GM23338 (cell line): Measurements from ENCODE around the gene HMX2. TPM values are rescaled to one million over a fixed set of nuclear protein-coding genes. Genes with fewer than 3 reads are reported as not detected.

ENCODE experiments used
- ATAC-seq: fragments of 200-7000 bp; cut with Tn5 transposase; 3 replicates; pipeline ENCODE4 v1.9.1; 2020
- DNase-seq: peaks from one replicate; pipeline ENCODE4 v3.0.0-alpha.2; 2015; ENCODE audit warnings: low spot score
- H2AFZ ChIP-seq: fragments of 200-600 bp; sonication (generic); 2 replicates; pipeline ENCODE4 v1.8.0; 2016; ENCODE audit warnings: antibody characterized with exemption, mild to moderate bottlenecking, moderate library complexity
- H3F3A ChIP-seq: fragments of 200-600 bp; sonication (generic); replicated peaks from 2 replicates; pipeline ENCODE4 v1.8.0; 2017; ENCODE audit warnings: antibody characterized with exemption, mixed run types, low read depth
- H3K27ac ChIP-seq: fragments of 200-600 bp; sonication (generic); 2 replicates; pipeline ENCODE4 v1.6.1; 2016; ENCODE audit warnings: low read depth
- H3K27me3 ChIP-seq: fragments of 200-600 bp; sonication (generic); 2 replicates; pipeline ENCODE4 v1.8.0; 2016; ENCODE audit warnings: mild to moderate bottlenecking, mixed run types, moderate library complexity; ENCODE audit not compliant: insufficient read depth
- H3K36me3 ChIP-seq: fragments of 200-600 bp; sonication (generic); 2 replicates; pipeline ENCODE4 v1.8.0; 2016; ENCODE audit warnings: mild to moderate bottlenecking; ENCODE audit not compliant: insufficient read depth
- H3K4me1 ChIP-seq: fragments of 200-600 bp; sonication (generic); 2 replicates; pipeline ENCODE4 v1.8.0; 2016; ENCODE audit warnings: mild to moderate bottlenecking, moderate library complexity; ENCODE audit not compliant: insufficient read depth
- H3K4me2 ChIP-seq: fragments of 200-600 bp; sonication (generic); 2 replicates; pipeline ENCODE4 v1.7.1; 2017; ENCODE audit warnings: mixed run types
- H3K4me3 ChIP-seq: fragments of 200-600 bp; sonication (generic); 2 replicates; pipeline ENCODE4 v1.6.1; 2016; ENCODE audit warnings: mixed run types
- H3K79me2 ChIP-seq: fragments of 200-600 bp; sonication (generic); replicated peaks from 2 replicates; pipeline ENCODE4 v1.8.0; 2017; ENCODE audit warnings: mild to moderate bottlenecking; ENCODE audit not compliant: insufficient read depth
- H3K9me2 ChIP-seq: fragments of 200-600 bp; sonication (generic); 2 replicates; pipeline ENCODE4 v1.8.0; 2017; ENCODE audit not compliant: insufficient read depth
- H4K20me1 ChIP-seq: fragments of 200-600 bp; sonication (generic); replicated peaks from 2 replicates; pipeline ENCODE4 v1.8.0; 2017; ENCODE audit warnings: mild to moderate bottlenecking; ENCODE audit not compliant: insufficient read depth
- H3K27ac Mint-ChIP-seq: 2 replicates; pipeline ENCODE4 v1.8.0; 2020; ENCODE audit warnings: inconsistent platforms, mild to moderate bottlenecking, moderate library complexity, mixed read lengths
- H3K27me3 Mint-ChIP-seq: 3 replicates; pipeline ENCODE4 v1.8.0; 2022; ENCODE audit warnings: low read depth, mild to moderate bottlenecking, moderate library complexity, mixed read lengths, inconsistent platforms; ENCODE audit not compliant: insufficient read depth, poor library complexity
- H3K36me3 Mint-ChIP-seq: 3 replicates; pipeline ENCODE4 v1.8.0; 2021; ENCODE audit warnings: low read depth, mild to moderate bottlenecking, inconsistent platforms, moderate library complexity, mixed read lengths
- H3K4me1 Mint-ChIP-seq: 3 replicates; pipeline ENCODE4 v1.8.0; 2020; ENCODE audit warnings: mild to moderate bottlenecking, inconsistent platforms, mixed read lengths
- H3K4me3 Mint-ChIP-seq: 3 replicates; pipeline ENCODE4 v1.8.0; 2021; ENCODE audit warnings: moderate library complexity, mild to moderate bottlenecking, inconsistent platforms, mixed read lengths
- H3K9me3 Mint-ChIP-seq: 3 replicates; pipeline ENCODE4 v1.8.0; 2020; ENCODE audit warnings: moderate library complexity, mild to moderate bottlenecking, inconsistent platforms, mixed read lengths
- CREB1 ChIP-seq: fragments of 250-450 bp; sonication (Bioruptor Pico); IDR thresholded peaks from 2 replicates; pipeline ENCODE4 v1.5.0; 2020; ENCODE audit warnings: low read depth, mild to moderate bottlenecking, moderate library complexity
- EZH2 ChIP-seq: fragments of 200-600 bp; sonication (generic); IDR thresholded peaks from one replicate; pipeline ENCODE4 v1.8.0; 2017; ENCODE audit warnings: antibody characterized with exemption, mild to moderate bottlenecking, low read depth; ENCODE audit not compliant: unreplicated experiment
- EZH2phosphoT487 ChIP-seq: fragments of 200-600 bp; sonication (generic); IDR thresholded peaks from one replicate; pipeline ENCODE4 v1.8.1; 2018; ENCODE audit warnings: antibody characterized with exemption; ENCODE audit not compliant: unreplicated experiment
- JUNB ChIP-seq: IDR thresholded peaks from one replicate; pipeline ENCODE4 v1.6.1; 2016; ENCODE audit warnings: antibody characterized with exemption; ENCODE audit not compliant: unreplicated experiment
- NANOG ChIP-seq: IDR thresholded peaks from 2 replicates; pipeline ENCODE4 v1.6.1; 2016; ENCODE audit warnings: antibody characterized with exemption, borderline replicate concordance
- POLR2AphosphoS5 ChIP-seq: IDR thresholded peaks from 2 replicates; pipeline ENCODE4 v1.6.1; 2016; ENCODE audit warnings: antibody characterized with exemption, low read depth
- STAT1 ChIP-seq: IDR thresholded peaks from one replicate; pipeline ENCODE4 v1.6.1; 2016; ENCODE audit warnings: antibody characterized with exemption; ENCODE audit not compliant: unreplicated experiment
- ZNF114 ChIP-seq: fragments of 250-450 bp; sonication (Bioruptor Pico); IDR thresholded peaks from 2 replicates; pipeline ENCODE4 v1.5.0; 2020; ENCODE audit warnings: mild to moderate bottlenecking, moderate library complexity
- ZNF331 ChIP-seq: fragments of 250-450 bp; sonication (Bioruptor Pico); IDR thresholded peaks from 2 replicates; pipeline ENCODE4 v1.5.0; 2020; ENCODE audit warnings: low read depth, mild to moderate bottlenecking, moderate library complexity
- polyA plus RNA-seq: library from polyadenylated mRNA; unstranded; fragments of >200 nt; fragmentation: Nextera tagmentation; extraction: Ambion mirVana; gene quantifications from 2 replicates; pipeline ENCODE4 v1.2.1, GENCODE V29; 2016
- total RNA-seq: library from RNA; depleted of rRNA; stranded (reverse); fragments of >200 nt; shearing (Covaris generic); gene quantifications from 2 replicates; pipeline ENCODE4 v1.2.3, GENCODE V29; 2014
- TF ChIP-seq, protein P1 (sequence below): IDR thresholded peaks from one replicate; pipeline ENCODE4 v1.6.1; 2018; ENCODE audit warnings: antibody characterized with exemption; ENCODE audit not compliant: unreplicated experiment
- TF ChIP-seq, protein P2 (sequence below): fragments of 250-450 bp; sonication (Bioruptor Pico); IDR thresholded peaks from 2 replicates; pipeline ENCODE4 v1.5.0; 2020; ENCODE audit warnings: mild to moderate bottlenecking, moderate library complexity
- TF ChIP-seq, protein P3 (sequence below): IDR thresholded peaks from 2 replicates; pipeline ENCODE4 v1.6.1; 2016; ENCODE audit warnings: antibody characterized with exemption
- TF ChIP-seq, protein P4 (sequence below), 2 experiments: fragments of 200-600 bp in 1 of 2; sonication (generic) in 1 of 2; conservative IDR thresholded peaks; 2 replicates each; pipeline versions ENCODE4 v1.5.1 to v1.6.1; 2016 to 2017; ENCODE audit warnings: antibody characterized with exemption in 2 of 2, low read depth in 2 of 2, mild to moderate bottlenecking in 2 of 2, moderate library complexity in 1 of 2

Gene HMX2
- total and polyA plus RNA-seq, 2 experiments from 2014 or later, result 2.6 to 3.4 TPM

DNA sequence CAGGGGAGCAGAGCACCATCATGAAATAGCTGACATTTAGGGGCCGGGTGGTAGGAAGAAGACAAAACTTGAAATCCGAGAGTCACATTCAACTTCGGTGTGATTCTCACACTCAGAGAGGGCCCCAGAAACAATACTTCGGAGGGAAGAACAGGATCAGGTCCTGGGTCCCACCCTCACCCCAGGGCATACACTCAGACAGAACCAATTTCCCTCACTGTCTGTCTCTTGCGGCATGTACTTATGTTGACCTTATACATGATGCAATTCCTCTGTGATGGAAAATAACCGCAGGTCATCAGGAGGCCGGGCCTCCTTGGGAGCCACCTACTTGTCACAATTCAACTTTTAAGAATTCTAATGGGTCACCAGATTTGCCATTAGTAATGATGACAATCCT is 38.5 kb upstream of the HMX2 start:
- ATAC-seq (no peak), DNase-seq (no peak)
- Mint-ChIP-seq H3K27me3 (peaks cover 13% of the 10 kb centered on the region), H3K27ac (no peak overlapping the region), H3K36me3 (no peaks in the 10 kb centered on the region), H3K4me3 (no peak overlapping the region), H3K4me1 (peaks cover 12% of the 10 kb centered on the region; the same call in 2 of the 3 replicates), H3K9me3 (no peaks in the 10 kb centered on the region)
- Histone ChIP-seq H3K4me3 (no peak overlapping the region), H3K27ac (no peak overlapping the region), H3F3A (no peaks in the 10 kb centered on the region), H3K4me1 (no peaks in the 10 kb centered on the region; the same call in none of the 2 replicates), H3K4me2 (no peak overlapping the region), H3K27me3 (no peaks in the 10 kb centered on the region), H3K79me2 (no peaks in the 10 kb centered on the region), H3K36me3 (no peaks in the 10 kb centered on the region), H4K20me1 (no peaks in the 10 kb centered on the region), H3K9me2 (no peaks in the 10 kb centered on the region), H2AFZ (peak overlapping the region; percentile 69; the same call in 1 of the 2 replicates)
- TF ChIP-seq, protein P1, sequence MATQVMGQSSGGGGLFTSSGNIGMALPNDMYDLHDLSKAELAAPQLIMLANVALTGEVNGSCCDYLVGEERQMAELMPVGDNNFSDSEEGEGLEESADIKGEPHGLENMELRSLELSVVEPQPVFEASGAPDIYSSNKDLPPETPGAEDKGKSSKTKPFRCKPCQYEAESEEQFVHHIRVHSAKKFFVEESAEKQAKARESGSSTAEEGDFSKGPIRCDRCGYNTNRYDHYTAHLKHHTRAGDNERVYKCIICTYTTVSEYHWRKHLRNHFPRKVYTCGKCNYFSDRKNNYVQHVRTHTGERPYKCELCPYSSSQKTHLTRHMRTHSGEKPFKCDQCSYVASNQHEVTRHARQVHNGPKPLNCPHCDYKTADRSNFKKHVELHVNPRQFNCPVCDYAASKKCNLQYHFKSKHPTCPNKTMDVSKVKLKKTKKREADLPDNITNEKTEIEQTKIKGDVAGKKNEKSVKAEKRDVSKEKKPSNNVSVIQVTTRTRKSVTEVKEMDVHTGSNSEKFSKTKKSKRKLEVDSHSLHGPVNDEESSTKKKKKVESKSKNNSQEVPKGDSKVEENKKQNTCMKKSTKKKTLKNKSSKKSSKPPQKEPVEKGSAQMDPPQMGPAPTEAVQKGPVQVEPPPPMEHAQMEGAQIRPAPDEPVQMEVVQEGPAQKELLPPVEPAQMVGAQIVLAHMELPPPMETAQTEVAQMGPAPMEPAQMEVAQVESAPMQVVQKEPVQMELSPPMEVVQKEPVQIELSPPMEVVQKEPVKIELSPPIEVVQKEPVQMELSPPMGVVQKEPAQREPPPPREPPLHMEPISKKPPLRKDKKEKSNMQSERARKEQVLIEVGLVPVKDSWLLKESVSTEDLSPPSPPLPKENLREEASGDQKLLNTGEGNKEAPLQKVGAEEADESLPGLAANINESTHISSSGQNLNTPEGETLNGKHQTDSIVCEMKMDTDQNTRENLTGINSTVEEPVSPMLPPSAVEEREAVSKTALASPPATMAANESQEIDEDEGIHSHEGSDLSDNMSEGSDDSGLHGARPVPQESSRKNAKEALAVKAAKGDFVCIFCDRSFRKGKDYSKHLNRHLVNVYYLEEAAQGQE, result no peak
- TF ChIP-seq ZNF114 (no peak), NANOG (no peak), CREB1 (CRISPR knock-in tag) (no peak), STAT1 (no peak), EZH2phosphoT487 (no peak), ZNF331 (no peak), JUNB (no peak), POLR2AphosphoS5 (no peak), EZH2 (no peak)
- TF ChIP-seq, protein P2, sequence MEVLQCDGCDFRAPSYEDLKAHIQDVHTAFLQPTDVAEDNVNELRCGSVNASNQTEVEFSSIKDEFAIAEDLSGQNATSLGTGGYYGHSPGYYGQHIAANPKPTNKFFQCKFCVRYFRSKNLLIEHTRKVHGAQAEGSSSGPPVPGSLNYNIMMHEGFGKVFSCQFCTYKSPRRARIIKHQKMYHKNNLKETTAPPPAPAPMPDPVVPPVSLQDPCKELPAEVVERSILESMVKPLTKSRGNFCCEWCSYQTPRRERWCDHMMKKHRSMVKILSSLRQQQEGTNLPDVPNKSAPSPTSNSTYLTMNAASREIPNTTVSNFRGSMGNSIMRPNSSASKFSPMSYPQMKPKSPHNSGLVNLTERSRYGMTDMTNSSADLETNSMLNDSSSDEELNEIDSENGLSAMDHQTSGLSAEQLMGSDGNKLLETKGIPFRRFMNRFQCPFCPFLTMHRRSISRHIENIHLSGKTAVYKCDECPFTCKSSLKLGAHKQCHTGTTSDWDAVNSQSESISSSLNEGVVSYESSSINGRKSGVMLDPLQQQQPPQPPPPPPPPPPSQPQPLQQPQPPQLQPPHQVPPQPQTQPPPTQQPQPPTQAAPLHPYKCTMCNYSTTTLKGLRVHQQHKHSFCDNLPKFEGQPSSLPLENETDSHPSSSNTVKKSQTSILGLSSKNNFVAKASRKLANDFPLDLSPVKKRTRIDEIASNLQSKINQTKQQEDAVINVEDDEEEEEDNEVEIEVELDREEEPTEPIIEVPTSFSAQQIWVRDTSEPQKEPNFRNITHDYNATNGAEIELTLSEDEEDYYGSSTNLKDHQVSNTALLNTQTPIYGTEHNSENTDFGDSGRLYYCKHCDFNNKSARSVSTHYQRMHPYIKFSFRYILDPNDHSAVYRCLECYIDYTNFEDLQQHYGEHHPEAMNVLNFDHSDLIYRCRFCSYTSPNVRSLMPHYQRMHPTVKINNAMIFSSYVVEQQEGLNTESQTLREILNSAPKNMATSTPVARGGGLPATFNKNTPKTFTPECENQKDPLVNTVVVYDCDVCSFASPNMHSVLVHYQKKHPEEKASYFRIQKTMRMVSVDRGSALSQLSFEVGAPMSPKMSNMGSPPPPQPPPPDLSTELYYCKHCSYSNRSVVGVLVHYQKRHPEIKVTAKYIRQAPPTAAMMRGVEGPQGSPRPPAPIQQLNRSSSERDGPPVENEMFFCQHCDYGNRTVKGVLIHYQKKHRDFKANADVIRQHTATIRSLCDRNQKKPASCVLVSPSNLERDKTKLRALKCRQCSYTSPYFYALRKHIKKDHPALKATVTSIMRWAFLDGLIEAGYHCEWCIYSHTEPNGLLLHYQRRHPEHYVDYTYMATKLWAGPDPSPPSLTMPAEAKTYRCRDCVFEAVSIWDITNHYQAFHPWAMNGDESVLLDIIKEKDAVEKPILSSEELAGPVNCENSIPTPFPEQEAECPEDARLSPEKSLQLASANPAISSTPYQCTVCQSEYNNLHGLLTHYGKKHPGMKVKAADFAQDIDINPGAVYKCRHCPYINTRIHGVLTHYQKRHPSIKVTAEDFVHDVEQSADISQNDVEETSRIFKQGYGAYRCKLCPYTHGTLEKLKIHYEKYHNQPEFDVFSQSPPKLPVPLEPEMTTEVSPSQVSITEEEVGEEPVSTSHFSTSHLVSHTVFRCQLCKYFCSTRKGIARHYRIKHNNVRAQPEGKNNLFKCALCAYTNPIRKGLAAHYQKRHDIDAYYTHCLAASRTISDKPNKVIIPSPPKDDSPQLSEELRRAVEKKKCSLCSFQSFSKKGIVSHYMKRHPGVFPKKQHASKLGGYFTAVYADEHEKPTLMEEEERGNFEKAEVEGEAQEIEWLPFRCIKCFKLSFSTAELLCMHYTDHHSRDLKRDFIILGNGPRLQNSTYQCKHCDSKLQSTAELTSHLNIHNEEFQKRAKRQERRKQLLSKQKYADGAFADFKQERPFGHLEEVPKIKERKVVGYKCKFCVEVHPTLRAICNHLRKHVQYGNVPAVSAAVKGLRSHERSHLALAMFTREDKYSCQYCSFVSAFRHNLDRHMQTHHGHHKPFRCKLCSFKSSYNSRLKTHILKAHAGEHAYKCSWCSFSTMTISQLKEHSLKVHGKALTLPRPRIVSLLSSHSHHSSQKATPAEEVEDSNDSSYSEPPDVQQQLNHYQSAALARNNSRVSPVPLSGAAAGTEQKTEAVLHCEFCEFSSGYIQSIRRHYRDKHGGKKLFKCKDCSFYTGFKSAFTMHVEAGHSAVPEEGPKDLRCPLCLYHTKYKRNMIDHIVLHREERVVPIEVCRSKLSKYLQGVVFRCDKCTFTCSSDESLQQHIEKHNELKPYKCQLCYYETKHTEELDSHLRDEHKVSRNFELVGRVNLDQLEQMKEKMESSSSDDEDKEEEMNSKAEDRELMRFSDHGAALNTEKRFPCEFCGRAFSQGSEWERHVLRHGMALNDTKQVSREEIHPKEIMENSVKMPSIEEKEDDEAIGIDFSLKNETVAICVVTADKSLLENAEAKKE, result no peak
- TF ChIP-seq, protein P3, sequence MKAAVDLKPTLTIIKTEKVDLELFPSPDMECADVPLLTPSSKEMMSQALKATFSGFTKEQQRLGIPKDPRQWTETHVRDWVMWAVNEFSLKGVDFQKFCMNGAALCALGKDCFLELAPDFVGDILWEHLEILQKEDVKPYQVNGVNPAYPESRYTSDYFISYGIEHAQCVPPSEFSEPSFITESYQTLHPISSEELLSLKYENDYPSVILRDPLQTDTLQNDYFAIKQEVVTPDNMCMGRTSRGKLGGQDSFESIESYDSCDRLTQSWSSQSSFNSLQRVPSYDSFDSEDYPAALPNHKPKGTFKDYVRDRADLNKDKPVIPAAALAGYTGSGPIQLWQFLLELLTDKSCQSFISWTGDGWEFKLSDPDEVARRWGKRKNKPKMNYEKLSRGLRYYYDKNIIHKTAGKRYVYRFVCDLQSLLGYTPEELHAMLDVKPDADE, result no peak
- TF ChIP-seq, protein P4, sequence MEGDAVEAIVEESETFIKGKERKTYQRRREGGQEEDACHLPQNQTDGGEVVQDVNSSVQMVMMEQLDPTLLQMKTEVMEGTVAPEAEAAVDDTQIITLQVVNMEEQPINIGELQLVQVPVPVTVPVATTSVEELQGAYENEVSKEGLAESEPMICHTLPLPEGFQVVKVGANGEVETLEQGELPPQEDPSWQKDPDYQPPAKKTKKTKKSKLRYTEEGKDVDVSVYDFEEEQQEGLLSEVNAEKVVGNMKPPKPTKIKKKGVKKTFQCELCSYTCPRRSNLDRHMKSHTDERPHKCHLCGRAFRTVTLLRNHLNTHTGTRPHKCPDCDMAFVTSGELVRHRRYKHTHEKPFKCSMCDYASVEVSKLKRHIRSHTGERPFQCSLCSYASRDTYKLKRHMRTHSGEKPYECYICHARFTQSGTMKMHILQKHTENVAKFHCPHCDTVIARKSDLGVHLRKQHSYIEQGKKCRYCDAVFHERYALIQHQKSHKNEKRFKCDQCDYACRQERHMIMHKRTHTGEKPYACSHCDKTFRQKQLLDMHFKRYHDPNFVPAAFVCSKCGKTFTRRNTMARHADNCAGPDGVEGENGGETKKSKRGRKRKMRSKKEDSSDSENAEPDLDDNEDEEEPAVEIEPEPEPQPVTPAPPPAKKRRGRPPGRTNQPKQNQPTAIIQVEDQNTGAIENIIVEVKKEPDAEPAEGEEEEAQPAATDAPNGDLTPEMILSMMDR (conservative IDR thresholded peaks at IDR 0.05; ENCODE audit: low read depth in 2 of 2), result no peak
